Brain microvascular endothelial cell (primary cell): ENCODE results near the gene CRYZ.

ENCODE experiments used
- DNase-seq: peaks from one replicate; pipeline ENCODE4 v3.0.0-alpha.2; 2020
- H3K27ac ChIP-seq: fragments of 250-450 bp; sonication (Bioruptor Pico); 2 replicates; pipeline ENCODE4 v1.5.1; 2020; ENCODE audit warnings: mild to moderate bottlenecking, moderate library complexity
- H3K27me3 ChIP-seq: fragments of 250-450 bp; sonication (Bioruptor Pico); replicated peaks from 2 replicates; pipeline ENCODE4 v1.5.1; 2020; ENCODE audit warnings: mild to moderate bottlenecking
- H3K36me3 ChIP-seq: fragments of 250-450 bp; sonication (Bioruptor Pico); replicated peaks from 2 replicates; pipeline ENCODE4 v1.5.1; 2020; ENCODE audit warnings: mild to moderate bottlenecking
- H3K4me3 ChIP-seq: 2 replicates; pipeline ENCODE4 v1.5.1; 2011; ENCODE audit warnings: low read depth, mild to moderate bottlenecking, control low read depth, low read length, moderate library complexity
- CTCF ChIP-seq: IDR thresholded peaks from 2 replicates; pipeline ENCODE4 v1.5.1; 2011; ENCODE audit warnings: low read depth, mild to moderate bottlenecking, moderate library complexity, low read length, control low read depth, inconsistent platforms; ENCODE audit errors: missing control alignments
- in situ Hi-C: cut with HindIII; loops from 2 replicates; pipeline ENCODE4 v1.10.0; 2017; ENCODE audit warnings: low sequenced_read_pairs, low pct_ligation_motif_present

The CRYZ gene

DNA sequence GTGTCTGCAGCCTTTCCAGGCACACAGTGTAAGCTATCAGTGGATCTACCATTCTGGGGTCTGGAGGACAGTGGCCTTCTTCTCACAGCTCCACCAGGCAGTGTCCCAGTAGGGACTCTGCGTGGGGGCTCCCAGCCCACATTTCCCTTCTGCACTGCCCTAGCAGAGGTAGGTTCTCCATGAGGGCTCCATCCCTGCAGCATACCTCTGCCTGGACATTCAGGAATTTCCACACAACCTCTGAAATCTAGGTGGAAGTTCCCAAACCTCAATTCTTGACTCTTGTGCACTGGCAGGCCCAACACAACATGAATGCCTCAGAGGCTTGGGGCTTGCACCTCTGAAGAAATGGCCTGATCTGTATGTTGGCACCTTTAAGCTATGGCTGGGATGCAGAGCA lies 6.8 kb downstream of the CRYZ start:
- H3K4me3 ChIP-seq = no peak overlapping the region
- in situ Hi-C loops = no loop called here
- DNase-seq = no peak
- no peaks in the 10 kb centered on the region for H3K27me3 ChIP-seq
- no peak overlapping the region for H3K27ac ChIP-seq
- H3K36me3 ChIP-seq = peaks cover 15% of the 10 kb centered on the region
- no peak for TF ChIP-seq CTCF

DNA sequence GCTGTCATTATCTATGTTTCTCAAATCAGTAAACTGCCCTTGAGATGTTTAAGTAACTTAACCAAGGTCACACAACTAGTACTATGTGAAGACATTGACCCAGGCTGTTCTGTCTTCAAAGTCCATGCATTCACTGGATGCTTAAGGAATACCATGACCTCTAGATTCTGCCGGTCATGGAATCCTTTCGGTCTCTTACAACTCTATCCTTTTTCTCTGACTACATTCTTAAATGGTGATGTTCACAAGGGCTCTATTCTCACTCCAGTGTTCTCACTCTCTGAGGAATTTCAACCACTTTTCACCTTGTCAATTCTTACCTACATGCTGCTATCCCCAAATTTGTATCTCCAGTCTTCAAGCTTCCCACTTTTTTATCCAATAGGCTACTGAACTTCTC lies 15.2 kb downstream of the CRYZ start:
- in situ Hi-C loops = no loop called here
- Histone ChIP-seq H3K36me3 (peaks cover 24% of the 10 kb centered on the region), H3K4me3 (no peak overlapping the region), H3K27me3 (no peaks in the 10 kb centered on the region), H3K27ac (no peak overlapping the region)
- no peak for DNase-seq
- no peak for TF ChIP-seq CTCF

- H3K27ac ChIP-seq = no peak overlapping the region
- peaks cover 20% of the 10 kb centered on the region for H3K36me3 ChIP-seq
- no peak for DNase-seq
- H3K27me3 ChIP-seq = no peaks in the 10 kb centered on the region
- TF ChIP-seq CTCF = no peak
- in situ Hi-C loops = no loop called here
- no peak overlapping the region for H3K4me3 ChIP-seq
Observed at GRCh38 chr1:74716822-74717221, 16.0 kb downstream of the CRYZ start.

DNA sequence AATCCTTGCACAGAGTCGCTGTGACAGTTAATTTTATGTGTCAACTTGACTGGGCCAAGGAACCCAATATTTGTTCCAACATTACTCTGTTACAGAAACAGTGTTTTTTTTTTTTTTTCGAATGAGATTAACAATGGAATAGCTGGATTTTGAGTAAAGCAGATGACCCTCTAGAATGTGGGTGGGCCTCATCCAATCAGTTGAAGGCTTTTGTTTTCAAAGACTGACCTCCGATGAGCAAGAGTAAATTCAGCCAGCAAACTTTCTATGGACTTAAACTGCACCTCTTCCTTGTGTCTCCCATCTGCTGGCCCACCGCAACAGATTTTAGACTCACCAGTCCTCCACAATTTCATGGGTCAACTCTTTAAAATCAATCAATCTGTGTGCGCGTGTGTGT lies 17.0 kb downstream of the CRYZ start:
- no peak for TF ChIP-seq CTCF
- DNase-seq = no peak
- Histone ChIP-seq H3K27me3 (no peaks in the 10 kb centered on the region), H3K27ac (no peak overlapping the region), H3K4me3 (no peak overlapping the region), H3K36me3 (peaks cover 13% of the 10 kb centered on the region)
- in situ Hi-C loops = no loop called here

- no peak overlapping the region for H3K27ac ChIP-seq
- no peaks in the 10 kb centered on the region for H3K27me3 ChIP-seq
- no peak for TF ChIP-seq CTCF
- no peak for DNase-seq
- H3K36me3 ChIP-seq = peaks cover 9% of the 10 kb centered on the region
- in situ Hi-C loops = no loop called here
- no peak overlapping the region for H3K4me3 ChIP-seq
Observed at GRCh38 chr1:74715236-74715502, 17.7 kb downstream of the CRYZ start.

GRCh38 chr1:74714429-74715235 lies 18.2 kb downstream of the CRYZ start:
- no peak overlapping the region for H3K27ac ChIP-seq
- no peaks in the 10 kb centered on the region for H3K27me3 ChIP-seq
- H3K4me3 ChIP-seq = no peak overlapping the region
- in situ Hi-C loops = no loop called here
- no peak for TF ChIP-seq CTCF
- H3K36me3 ChIP-seq = peaks cover 8% of the 10 kb centered on the region
- DNase-seq = no peak
